Measurements from ENCODE around the gene HMOX1.
"Not testable (repeated sequence)": the region's sequence is repeated elsewhere in the genome, so short reads cannot be mapped to it uniquely, and the experiment has no call there.

The HMOX1 gene

GRCh38 chr22:35437049-35437448 lies 56.2 kb downstream of the HMOX1 start:
- DNase-seq = peak; percentile 21

- not testable (repeated sequence) for DNase-seq
Measured at GRCh38 chr22:35438673-35439364, 57.9 kb downstream of the HMOX1 start.

- no peak for DNase-seq
Measured at GRCh38 chr22:35439365-35439717, 58.4 kb downstream of the HMOX1 start.

GRCh38 chr22:35440129-35440528 lies 59.2 kb downstream of the HMOX1 start:
- no peak for DNase-seq

GRCh38 chr22:35441489-35442100 lies 60.7 kb downstream of the HMOX1 start:
- no peak for DNase-seq

DNA sequence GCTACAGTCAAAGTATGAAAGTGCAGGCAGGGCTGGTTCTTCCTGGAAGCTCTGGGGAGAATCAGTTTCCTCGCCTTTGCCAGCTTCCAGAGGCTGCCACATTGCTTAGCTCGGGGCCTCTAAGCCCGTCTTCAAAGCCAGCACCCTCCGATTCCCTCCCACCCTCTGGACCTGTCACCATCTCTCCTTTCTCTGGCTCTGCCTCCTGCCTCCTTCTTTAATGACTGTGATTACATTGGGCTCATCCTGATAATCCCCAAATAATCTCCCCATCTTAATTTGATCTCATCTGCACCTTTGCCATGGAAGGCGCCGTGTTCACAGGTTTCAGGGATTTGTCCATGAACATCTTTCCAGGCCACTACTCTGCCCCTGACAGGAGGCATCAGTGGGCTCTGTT lies 61.6 kb downstream of the HMOX1 start:
- DNase-seq = no peak

GRCh38 chr22:35443338-35443737 lies 62.4 kb downstream of the HMOX1 start:
- no peak for DNase-seq

Data from RPMI8226 (cell line).